Measurements from ENCODE around the gene CDC20. TPM values are rescaled to one million over a fixed set of nuclear protein-coding genes. Genes with fewer than 3 reads are reported as not detected.

The CDC20 gene
- total and polyA plus RNA-seq, 2 of the 8 experiments (the other 6 are each of a cell fraction or from before 2014, with no cell fraction given): 214 to 221 TPM

DNA sequence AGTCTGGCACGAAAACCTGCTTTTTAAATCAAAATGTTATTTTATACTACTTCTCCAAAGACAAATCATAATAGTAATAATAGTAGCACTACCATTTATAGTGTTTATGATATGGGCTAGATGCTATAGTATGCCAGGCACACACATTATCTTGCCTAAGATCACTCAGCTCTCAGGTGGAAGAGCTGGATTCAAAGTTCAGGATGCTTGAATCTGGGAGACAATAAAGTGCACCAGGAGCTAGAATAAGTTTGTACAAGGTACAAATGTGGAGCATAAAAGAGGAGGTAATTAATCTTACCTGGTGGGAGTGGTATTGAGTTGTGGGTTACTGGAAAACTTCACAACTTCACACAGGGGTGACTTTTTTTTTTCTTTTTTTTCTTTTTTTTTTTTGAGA, 19.1 kb downstream of the CDC20 start:
- Histone ChIP-seq H3K27me3 (replicated peaks in 1 of 4; ENCODE audit: control insufficient read depth in 3 of 4, extremely low read depth in 1 of 4, insufficient read depth in 3 of 4, low read length in 3 of 4) (no peaks in the 10 kb centered on the region), H2AFZ (ENCODE audit: low read length) (no peak overlapping the region), H3K4me2 (ENCODE audit: insufficient read depth in 1 of 2, low read depth in 2 of 2, low read length in 2 of 2) (no peak overlapping the region), H4K20me1 (replicated peaks in 1 of 2; ENCODE audit: control insufficient read depth in 1 of 2, insufficient read depth in 2 of 2, low read length in 2 of 2) (no peaks in the 10 kb centered on the region), H4K91ac (replicated peaks; ENCODE audit: insufficient read length, low read length) (no peak overlapping the region), H3K4me1 (replicated peaks in 1 of 4; ENCODE audit: control insufficient read depth in 3 of 4, insufficient read depth in 4 of 4, low read length in 3 of 4) (no peaks in the 10 kb centered on the region), H4K5ac (ENCODE audit: insufficient read length, low read depth, low read length) (no peak overlapping the region), H4K8ac (ENCODE audit: extremely low read depth, insufficient read depth, low read length) (no peak overlapping the region), H2BK12ac (ENCODE audit: low read depth, low read length) (no peak overlapping the region), H3K56ac (replicated peaks; ENCODE audit: insufficient read length, low read depth, low read length) (no peak overlapping the region), H3K23me2 (ENCODE audit: low read depth, low read length) (no peaks in the 10 kb centered on the region), H3K14ac (ENCODE audit: insufficient read length) (no peak overlapping the region), H2AK5ac (ENCODE audit: low read depth, low read length) (no peak overlapping the region), H3K18ac (ENCODE audit: extremely low read depth, low read length) (no peak overlapping the region), H3K4me3 (ENCODE audit: extremely low read depth in 1 of 4, insufficient read depth in 2 of 4, low read depth in 3 of 4, low read length in 4 of 4) (no peak overlapping the region), H3K23ac (ENCODE audit: insufficient read length) (no peak overlapping the region), H3K9me3 (ENCODE audit: insufficient read depth in 2 of 2, low read depth in 1 of 2, low read length in 1 of 2) (no peaks in the 10 kb centered on the region), H2BK120ac (replicated peaks; ENCODE audit: low read depth, low read length) (no peak overlapping the region), H2BK15ac (ENCODE audit: low read length) (no peak overlapping the region), H2BK5ac (ENCODE audit: low read depth, low read length) (no peak overlapping the region), H3K9ac (replicated peaks in 1 of 4; ENCODE audit: extremely low read depth in 1 of 4, low read depth in 3 of 4, low read length in 3 of 4) (no peak overlapping the region), H3K79me1 (ENCODE audit: low read depth, low read length) (no peaks in the 10 kb centered on the region; the same call in 1 of the 2 replicates), H2BK20ac (ENCODE audit: low read length) (no peak overlapping the region), H3K79me2 (ENCODE audit: control insufficient read depth in 1 of 2, insufficient read depth in 2 of 2, low read length in 2 of 2) (no peaks in the 10 kb centered on the region), H3K4ac (replicated peaks; ENCODE audit: insufficient read length, low read depth, low read length) (no peak overlapping the region), H3K36me3 (ENCODE audit: control insufficient read depth in 2 of 4, insufficient read depth in 4 of 4, low read length in 3 of 4) (peaks cover 0 to 4% (median 0%) of the 10 kb centered on the region in 4 experiments; a peak in 2 of 8 replicates), H3K27ac (ENCODE audit: low read depth, low read length) (no peak overlapping the region)
- DNase-seq (ENCODE audit: low read depth in 1 of 2, low spot score in 2 of 2): no peak
- FAIRE-seq: no peak
- ChIA-PET POLR2A (ENCODE audit: partially characterized antibody) (interaction anchor here (1.1 to 3.8 kb wide), 4 partner anchors 10 to 17 kb away, joined by 4 to 38 read pairs (median 16); partner anchors contain the start of genes ELOVL1, MED8 and SZT2), CTCF (ENCODE audit: partially characterized antibody) (interaction anchor here (1.0 to 1.4 kb wide), 6 partner anchors 37 to 150 kb away, joined by 3 to 5 read pairs (median 3); partner anchors contain the start of gene C1orf210)
- 85% methylated on average over 1 of the region's 1 CpG; no CpG with 5 or more reads in 1 of the 2 experiments for WGBS, 2 experiments (ENCODE audit: extremely low coverage in 1 of 2, insufficient coverage in 1 of 2, insufficient read length in 1 of 2, insufficient replicate concordance in 2 of 2, low coverage in 1 of 2, low lambda C conversion rate in 2 of 2, missing lambda C conversion rate in 1 of 2)
- TF ChIP-seq SRF (IDR thresholded peaks at IDR 0.05; ENCODE audit: low read depth, low read length) (no peak), CBX5 (IDR thresholded peaks at IDR 0.05; ENCODE audit: low read depth, low read length) (no peak), SIRT6 (IDR thresholded peaks at IDR 0.05; ENCODE audit: low read length) (no peak), MAFK (IDR thresholded peaks at IDR 0.05; ENCODE audit: low read depth, low read length) (no peak), RNF2 (IDR thresholded peaks at IDR 0.05; ENCODE audit: borderline replicate concordance, low read depth, low read length, missing control alignments, poor library complexity, severe bottlenecking) (no peak), TAF7 (optimal IDR thresholded peaks at IDR 0.05; ENCODE audit: borderline replicate concordance, low read depth, low read length) (no peak), SP1 (IDR thresholded peaks at IDR 0.05; ENCODE audit: low read depth, low read length) (no peak), ZNF274 (IDR thresholded peaks at IDR 0.05; ENCODE audit: borderline replicate concordance, extremely low read depth, low read length) (no peak), CHD2 (IDR thresholded peaks at IDR 0.05; ENCODE audit: low read length) (no peak)
- TF ChIP-seq, protein P1, sequence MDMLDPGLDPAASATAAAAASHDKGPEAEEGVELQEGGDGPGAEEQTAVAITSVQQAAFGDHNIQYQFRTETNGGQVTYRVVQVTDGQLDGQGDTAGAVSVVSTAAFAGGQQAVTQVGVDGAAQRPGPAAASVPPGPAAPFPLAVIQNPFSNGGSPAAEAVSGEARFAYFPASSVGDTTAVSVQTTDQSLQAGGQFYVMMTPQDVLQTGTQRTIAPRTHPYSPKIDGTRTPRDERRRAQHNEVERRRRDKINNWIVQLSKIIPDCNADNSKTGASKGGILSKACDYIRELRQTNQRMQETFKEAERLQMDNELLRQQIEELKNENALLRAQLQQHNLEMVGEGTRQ (IDR thresholded peaks at IDR 0.05; ENCODE audit: low read length): no peak
- TF ChIP-seq, protein P2, sequence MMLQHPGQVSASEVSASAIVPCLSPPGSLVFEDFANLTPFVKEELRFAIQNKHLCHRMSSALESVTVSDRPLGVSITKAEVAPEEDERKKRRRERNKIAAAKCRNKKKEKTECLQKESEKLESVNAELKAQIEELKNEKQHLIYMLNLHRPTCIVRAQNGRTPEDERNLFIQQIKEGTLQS (IDR thresholded peaks at IDR 0.05; ENCODE audit: insufficient read depth, low read depth, low read length): no peak
- TF ChIP-seq, protein P3, sequence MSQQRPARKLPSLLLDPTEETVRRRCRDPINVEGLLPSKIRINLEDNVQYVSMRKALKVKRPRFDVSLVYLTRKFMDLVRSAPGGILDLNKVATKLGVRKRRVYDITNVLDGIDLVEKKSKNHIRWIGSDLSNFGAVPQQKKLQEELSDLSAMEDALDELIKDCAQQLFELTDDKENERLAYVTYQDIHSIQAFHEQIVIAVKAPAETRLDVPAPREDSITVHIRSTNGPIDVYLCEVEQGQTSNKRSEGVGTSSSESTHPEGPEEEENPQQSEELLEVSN (IDR thresholded peaks at IDR 0.05): no peak

Data from H1 (cell line).